RPMI7951 (cell line): Measurements from ENCODE around the gene GAL3ST2. TPM values are rescaled to one million over a fixed set of nuclear protein-coding genes. Genes with fewer than 3 reads are reported as not detected.
"Not testable (repeated sequence)": the region's sequence is repeated elsewhere in the genome, so short reads cannot be mapped to it uniquely, and the experiment has no call there.

Experiments used
- DNase-seq: peaks from one replicate; pipeline ENCODE4 v3.0.0-alpha.2; 2012; ENCODE audit warnings: low read depth
- total RNA-seq: library from RNA; depleted of rRNA; stranded (reverse); fragments of >200 nt; shearing (Covaris generic); gene quantifications from 2 replicates; pipeline ENCODE4 v1.2.3, GENCODE V29; 2014

Gene GAL3ST2
- total RNA-seq, 1 experiment from 2014 or later, result not detected

DNA sequence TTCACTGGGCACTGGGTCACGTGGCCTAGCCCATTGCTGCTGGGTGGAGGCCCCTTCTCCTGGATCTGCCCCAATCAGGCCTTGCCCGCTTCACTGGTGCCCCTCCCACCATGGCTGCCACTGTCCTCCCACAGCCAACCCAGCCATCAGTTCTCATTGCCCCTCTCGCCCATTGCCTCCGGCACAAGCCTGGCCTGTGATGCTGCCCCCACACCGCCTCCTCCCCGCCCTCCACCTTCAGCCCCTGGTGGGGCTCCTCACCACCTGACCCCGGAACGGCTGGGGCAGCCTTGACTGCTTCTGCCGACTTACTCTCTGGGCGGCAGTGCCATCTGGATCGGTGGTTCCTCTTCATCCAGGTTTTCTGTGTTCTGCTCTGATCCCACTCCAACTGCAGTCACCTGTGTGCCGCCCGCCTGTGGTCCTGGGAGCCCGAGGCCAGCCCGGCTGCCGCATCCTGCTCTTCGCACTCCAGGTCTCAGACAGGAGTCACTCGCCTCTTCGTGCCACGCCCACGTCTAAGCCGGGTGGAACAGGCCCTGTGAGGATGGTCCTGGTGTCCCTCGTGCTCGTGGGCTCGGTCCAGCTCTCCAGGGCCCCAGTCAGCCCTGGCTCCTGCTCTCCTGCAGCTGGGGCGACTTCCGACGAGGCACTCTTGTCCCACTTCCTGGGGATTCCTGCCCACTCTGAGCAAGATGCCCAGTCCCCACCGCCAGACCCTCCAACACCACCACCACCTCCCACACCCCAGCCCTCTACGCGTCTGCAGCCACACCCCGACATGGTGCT is 28.0 kb upstream of the GAL3ST2 start:
- no peak for DNase-seq

DNA sequence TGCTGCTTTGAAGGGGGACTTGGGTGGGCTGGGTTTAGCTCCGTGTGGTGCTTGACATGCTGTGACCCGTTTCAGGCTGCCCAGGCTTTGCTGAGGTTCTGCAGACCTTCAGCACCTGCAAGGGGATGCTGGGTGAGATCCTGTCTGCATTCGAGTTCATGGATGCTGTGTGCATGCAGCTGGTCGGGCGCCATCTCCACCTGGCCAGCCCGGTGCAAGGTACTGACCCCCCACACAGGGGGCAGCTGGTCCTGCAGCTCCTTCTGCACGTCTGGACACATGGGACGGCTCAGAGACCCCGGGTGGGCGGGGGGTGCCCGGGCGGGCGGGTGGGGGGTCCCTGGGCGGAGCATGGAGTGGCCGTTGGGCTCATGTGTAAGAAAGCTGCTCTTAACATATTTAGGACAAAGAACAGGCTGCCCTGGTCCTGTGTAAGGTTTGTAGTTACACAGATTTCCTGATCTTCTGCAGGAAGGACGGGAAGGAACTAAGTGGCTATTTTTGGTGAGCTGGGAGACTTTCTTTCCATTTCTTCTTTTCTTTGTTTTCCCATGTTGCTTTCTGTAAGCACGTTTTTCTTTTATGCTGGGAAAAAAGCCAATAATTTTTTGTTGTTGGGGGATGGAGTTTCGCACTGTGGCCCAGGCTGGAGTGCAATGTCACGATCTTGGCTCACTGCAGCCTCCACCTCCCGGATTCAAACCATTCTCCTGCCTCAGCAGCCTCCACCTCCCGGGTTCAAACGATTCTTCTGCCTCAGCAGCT is 26.4 kb upstream of the GAL3ST2 start:
- DNase-seq, result no peak

DNA sequence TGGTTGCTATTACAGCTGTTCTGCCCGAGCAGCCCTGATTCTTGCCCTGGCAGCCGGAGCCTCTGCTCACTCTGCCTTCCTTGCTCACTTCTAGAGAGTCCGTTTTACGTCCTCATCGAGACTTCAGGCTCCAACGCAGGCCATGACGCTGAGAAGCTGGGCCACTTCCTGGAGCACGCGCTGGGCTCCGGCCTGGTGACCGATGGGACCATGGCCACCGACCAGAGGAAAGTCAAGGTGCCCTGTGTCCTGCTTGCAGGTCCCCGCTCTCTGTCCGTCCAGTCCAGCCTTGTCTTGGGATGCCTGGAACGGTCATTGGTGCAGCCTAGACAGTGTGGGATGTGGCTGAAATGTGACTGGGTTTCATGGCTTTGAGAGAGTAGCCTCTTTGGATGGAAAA is 25.5 kb upstream of the GAL3ST2 start:
- DNase-seq, result no peak

DNA sequence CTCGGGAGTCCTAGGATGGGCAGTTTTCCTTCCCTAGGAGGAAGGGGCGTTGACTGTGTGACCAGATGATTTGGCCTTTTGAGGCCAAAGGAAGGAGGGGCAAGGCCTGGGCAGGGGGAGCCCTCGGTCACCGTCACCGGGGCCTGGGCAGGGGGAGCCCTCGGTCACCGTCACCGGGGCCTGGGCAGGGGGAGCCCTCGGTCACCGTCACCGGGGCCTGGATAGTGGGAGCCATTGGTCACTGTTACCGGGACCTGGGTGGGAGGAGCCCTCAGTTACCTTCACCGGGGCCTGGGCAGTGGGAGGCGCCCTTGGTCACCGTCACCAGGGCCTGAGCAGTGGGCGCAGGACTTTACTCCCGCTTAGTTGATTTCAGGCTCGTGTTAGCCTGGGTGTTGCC is 24.8 kb upstream of the GAL3ST2 start:
- DNase-seq, result no peak

DNA sequence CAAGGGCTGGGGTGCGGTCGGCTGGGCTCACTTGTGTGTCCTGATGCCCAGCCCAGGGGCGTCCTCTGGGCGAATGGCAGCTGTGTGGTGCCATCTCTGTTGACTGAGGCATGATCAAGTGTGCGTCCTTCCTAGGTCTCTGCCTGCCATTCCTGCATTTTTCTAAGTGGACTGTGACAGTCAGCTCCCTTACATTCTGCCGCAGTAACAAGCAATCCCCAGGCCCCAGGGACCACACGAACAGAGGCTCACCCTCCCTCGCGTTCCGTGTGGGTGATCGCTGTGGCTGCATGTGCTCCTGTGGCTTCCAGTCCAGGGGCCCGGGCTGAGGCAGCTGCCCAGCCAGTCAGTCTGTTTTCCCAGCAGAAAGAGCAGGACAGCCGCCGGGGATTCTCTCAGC is 24.4 kb upstream of the GAL3ST2 start:
- no peak for DNase-seq

DNA sequence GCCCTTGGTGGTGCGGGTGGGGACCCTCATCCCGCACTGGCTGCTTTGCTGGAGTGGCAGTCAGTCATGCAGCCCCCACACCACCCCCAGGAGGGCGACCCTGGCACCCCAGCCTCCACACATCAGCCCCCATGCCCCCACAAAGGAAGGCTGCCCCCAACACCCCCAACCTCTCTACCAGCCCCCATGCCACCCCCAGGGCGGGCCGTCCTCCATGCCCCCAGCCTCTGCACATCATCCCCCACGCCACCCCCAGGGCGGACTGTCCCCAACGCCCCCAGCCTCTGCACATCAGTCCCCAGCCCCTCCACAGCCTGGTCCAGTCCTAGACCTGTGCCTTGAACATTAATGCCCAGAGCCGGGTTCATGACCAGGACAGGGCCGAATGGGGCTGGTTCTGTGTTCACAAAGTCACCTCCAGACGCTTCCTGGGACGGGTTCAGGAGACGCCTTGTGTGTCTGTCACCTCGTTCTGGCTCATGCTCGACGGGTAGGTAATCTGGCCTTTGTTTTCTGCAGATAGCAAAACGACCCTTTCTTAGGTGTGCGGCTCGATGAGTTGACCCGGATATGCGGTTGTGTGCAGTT is 23.8 kb upstream of the GAL3ST2 start:
- no peak for DNase-seq

DNA sequence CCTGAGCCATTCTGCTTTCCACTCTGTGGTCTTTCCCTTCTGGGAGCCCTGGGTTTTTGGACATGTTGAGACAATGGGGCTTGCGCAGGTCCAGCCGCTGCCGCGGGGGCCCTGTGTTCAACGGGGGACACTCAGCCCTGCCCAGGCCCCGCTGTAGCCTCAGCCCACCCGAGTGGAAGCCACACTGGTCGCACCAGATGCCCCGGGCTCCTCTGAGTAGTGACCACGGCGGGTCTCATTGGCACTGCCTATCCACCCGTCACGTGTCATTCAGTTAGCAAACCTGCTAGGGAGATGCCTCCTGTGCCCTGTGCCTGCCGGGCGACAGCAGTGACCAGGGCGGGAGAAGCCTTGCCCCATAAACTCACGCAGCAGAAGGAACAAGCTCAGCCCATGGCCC is 23.1 kb upstream of the GAL3ST2 start:
- DNase-seq, result no peak

DNA sequence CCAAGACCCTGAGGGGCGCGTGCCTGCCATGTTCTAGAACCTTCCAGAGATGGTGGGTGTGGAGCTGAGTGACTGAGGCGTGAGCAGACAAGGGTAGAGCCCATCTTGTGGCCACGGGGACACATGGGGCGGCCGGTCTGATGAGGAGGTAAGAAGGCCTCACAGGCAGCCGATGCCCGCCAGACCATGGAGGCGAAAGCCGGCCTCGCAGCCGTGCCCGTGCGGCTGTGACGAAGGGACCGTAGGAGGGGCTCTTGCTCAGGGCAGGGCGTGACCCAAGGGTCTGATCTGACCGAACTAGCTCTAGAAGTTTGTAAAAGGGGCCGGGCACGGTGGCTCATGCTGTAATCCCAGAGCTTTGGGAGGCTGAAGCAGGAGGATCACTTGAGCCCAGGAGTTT is 22.6 kb upstream of the GAL3ST2 start:
- no peak for DNase-seq

DNA sequence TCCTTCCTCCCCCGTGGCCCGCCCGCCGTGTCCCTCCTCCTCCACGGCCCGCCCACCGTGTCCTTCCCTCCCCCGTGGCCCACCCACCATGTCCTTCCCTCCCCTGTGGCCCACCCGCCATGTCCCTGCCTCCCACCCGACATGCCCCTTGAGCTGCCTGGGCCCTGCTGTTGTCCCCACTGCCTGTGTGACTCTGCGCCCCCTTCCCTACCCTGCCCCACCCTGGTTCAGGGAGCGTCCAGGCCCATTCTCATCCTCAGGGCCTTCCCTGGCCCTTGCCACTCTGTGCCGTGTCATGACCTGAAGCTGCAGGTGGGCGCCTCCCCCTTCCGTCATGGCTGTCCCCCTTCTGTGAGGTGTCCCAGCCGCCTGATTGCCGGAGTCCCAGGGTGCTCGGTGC is 21.5 kb upstream of the GAL3ST2 start:
- DNase-seq, result no peak

DNA sequence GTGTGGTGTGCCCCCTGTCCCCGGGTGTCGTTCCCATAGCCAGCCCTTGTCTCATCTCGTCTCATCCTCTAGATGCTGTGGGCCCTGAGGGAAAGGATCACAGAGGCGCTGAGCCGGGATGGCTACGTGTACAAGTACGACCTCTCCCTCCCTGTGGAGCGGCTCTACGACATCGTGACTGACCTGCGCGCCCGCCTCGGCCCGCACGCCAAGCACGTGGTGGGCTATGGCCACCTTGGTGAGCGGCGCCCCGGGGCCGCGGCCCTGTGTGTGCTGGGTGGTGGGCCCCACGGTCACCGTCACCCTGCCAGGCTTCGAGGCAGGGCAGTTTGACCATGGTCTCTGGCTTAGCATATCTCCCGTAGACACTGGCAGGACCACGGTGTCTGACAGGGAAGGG is 20.8 kb upstream of the GAL3ST2 start:
- DNase-seq, result no peak

DNA sequence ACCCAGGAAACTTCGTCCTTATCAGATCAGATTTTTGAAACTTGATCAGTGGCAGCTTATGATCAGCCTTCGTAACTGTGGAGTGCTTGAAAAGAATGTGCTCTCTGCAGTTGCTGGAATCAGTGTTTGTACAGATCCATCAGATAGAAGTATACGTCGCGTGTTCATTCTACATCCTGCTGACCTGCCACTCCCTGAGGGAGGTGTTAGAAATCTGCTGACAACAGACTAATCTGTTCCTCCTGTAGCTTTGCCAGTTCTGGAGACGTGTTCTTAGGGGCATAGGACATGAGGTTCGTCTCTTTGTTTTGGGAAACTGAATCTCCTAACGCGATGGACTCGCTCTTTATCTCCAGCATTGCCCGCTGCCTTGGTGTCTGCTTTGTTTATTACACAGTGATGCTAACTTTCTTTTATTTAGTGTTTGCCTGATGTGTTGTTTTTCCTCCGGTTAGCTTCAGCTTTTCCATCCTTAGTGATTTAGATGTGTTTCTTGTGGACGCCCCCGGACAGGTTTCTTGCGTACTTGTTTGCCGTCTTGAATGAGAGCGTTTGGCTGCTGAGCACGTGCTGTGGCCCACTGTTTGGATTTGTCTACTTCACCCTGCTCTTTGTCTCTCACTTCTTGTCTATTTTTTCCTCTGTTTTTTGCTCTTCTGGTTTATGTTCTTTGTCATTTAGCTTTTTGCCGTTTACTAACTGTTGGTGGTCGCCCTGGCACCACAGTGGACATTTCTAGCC is 17.4 kb upstream of the GAL3ST2 start:
- DNase-seq, result no peak

DNA sequence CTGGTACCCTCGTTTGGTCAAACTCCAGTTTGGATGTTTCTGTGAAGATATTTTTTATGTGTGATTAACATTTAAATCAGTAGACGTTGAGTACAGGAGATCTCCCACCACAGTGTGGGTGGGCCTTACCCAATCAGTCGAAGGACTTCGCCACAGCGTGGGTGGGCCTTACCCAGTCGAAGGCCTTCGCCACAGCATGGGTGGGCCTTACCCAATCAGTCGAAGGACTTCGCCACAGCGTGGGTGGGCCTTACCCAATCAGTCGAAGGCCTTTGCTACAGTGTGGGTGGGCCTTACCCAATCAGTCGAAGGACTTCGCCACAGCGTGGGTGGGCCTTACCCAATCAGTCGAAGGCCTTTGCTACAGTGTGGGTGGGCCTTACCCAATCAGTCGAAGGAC is 16.7 kb upstream of the GAL3ST2 start:
- not testable (repeated sequence) for DNase-seq

DNA sequence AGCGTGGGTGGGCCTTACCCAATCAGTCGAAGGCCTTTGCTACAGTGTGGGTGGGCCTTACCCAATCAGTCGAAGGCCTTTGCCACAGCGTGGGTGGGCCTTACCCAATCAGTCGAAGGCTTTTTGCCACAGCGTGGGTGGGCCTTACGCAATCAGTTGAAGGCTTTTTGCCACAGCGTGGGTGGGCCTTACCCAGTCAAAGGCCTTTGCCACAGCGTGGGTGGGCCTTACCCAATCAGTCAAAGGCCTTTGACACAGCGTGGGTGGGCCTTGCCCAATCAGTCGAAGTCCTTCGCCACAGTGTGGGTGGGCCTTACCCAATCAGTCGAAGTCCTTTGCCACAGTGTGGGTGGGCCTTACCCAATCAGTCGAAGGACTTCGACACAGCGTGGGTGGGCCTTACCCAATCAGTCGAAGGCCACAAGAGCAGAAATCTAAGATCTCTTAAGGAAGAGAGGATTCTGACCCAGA is 16.3 kb upstream of the GAL3ST2 start:
- DNase-seq, result no peak

DNA sequence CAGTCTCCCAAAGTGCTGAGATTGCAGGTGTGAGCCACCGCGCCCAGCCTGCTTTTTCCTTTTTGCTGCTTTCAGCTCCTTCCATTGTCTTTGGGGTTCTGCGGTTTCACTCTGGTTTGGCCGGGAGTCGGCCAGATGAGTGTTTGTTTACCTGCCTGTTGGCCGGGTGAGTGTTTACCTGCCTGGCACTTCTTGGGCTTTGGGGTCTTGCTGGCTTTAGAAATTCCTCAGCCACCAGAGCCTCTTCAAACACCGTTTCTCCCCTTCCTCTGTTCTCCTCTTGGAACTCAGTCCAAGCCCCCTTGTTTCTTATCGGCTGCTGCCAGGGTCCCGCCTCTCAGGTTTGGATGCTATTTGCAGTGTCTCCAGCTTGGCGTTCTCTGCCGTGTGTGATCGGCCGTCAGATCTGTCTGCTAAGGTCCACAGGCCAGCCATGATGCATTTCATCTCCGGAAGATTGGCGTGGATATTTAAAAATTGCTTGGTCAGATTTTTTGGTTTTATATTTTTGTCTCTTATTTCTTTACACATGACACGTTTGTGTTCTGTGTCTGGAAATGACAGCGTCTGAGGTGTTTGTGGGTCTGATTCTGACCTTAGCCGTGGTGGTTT is 14.2 kb upstream of the GAL3ST2 start:
- DNase-seq, result no peak

DNA sequence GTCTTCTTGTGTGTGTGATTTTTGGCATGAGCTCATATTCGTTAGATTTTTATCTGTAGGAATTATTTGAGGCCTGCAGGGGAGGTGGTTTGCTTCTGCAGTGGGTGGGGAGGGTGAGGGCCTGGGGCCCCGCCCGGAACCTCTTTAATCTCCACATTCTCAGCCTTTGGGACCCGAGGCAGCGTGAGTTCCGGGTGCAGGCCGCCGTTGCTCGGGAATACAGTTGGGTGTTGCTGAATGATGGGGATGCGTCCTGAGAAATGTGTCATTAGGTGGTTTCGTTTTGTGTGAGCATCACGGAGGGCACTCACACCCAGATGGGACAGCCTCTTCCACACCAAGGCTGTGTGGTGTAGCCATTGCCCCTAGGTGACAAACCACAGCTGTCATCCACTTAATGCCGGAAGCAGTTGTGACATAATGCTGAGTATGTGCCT is 13.7 kb upstream of the GAL3ST2 start:
- no peak for DNase-seq

DNA sequence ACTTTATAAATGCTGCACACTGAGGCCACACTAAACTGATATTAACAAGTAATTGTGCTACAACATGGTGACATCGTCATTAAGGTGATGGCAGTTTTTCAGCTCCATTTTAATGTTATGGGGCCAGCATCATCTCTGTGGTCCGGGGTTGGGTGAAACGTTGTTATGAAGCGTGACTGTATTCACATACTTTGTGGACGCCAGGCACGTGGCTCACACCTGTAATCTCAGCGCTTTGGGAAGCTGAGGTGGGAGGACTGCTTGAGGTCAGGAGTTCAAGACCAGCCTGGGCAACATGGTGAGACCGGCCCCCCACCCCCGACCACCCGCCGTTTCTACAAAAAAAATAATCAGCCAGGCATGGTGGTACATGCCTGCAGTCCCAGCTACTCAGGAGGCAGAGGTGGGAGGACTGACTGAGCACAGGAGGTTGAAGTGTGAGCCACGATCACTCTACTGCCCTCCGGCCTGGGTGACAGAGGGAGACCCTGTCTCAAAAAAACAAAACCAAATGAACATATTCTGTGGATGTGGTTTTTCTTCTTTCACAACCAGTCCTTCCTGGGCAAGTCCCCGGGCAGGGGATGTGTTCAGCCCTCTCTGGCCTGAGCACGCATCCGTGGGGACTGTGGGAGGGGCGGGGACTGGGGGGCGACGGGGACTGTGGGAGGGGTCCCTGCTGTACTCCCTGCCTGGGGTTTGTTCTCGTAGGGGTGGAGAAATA is 12.9 kb upstream of the GAL3ST2 start:
- no peak for DNase-seq

DNA sequence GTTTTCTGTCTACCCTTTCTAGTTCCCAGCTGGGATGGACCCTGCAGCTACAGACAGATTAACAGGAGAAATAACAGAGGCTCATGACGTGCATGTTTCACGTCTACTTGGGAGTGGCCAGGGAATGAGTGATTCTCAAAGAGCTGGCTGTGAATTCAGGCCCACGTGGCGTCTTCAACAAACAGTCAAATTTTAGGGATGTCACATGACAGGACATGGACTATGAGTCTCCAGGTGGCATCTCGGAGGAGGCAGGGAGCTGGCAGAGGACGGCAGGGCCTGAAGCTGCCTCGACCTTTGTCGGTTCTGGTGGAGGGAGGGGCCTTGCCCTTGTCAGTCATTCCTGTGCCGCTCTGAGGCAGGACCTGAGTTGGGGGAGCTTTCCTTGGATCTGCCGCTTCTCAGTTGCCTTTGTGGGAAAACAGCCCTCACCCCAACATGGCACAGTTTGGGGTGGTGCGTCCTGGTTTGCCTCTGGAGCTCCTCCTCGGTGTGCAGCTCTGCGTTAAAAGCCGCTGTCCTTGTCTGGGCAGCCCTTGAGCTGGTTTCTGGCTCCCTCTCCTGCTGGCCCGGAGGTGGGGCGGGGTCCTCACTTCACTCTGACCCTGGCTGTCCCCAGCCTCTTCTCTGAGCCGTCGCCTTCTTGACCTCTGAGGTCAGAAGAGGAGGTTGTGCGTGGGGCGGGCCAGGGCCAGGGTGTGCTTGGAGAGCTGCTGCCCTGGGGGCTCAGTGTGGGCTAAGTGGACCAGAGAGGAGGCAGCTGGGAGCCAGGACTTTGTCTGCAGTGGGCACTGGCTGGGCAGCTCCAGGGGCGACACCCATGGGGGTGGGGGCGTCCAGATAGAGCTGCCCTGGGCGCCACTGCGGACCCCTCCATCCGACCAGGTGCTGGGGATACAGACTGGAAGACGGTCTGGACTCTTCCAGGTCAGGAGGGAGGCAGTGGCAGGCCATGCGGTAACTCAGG is 12.1 kb upstream of the GAL3ST2 start:
- no peak for DNase-seq

DNA sequence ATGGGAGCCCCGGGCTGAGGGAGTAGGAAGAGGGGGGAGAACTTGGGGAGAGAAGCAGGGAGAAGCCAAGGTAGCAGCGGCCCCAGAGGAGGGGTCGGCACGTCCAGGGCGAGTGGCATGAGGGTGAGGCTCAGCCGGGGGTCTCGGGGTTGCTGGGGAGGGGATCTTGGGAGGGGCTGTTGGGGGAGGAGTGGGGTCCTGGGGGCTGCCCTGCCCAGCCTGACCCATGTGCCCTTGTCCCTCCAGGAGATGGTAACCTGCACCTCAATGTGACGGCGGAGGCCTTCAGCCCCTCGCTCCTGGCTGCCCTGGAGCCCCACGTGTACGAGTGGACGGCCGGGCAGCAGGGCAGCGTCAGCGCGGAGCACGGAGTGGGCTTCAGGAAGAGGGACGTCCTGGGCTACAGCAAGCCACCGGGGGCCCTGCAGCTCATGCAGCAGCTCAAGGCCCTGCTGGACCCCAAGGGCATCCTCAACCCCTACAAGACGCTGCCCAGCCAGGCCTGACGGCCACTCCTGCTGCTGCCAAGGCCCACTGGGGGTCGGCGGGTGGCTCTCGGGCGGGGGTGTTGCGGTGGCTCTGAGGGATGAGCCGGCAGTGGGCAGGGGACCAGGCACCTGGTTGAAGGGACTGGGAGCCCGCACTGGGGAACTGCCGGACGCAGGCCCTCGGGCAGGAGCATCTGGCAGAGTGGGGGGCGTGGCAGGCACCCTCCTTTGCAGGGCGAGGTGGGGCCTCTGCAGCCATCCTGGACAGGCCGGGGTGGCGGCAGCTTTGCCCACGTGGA is 9.0 kb upstream of the GAL3ST2 start:
- no peak for DNase-seq

DNA sequence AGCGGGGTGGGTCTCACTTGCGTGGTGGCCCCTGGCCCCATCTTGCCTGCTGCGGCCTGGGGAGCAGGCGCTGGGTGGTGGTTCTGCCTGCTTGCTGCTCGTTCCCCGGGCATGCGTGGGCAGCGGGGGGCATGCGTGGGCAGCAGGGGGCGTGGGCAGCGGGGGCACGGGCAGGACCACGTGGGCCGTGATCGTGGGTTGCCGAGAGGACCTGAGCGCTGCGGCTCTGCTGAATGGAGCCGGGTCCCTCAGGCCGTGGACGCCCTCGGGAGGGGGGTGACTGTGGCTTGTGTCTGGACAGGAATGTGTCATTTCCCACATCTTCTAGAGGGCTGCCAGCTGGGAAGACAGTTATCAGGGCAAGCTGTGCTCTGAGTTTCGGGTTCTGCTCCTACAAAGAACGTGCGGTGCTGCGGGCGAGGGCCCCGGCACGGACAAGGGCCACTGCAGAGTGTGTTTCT is 8.3 kb upstream of the GAL3ST2 start:
- DNase-seq, result no peak
